AG09319 (cell line): ENCODE measurements around the gene CMTM5.
"Not testable (repeated sequence)": the region's sequence is repeated elsewhere in the genome, so short reads cannot be mapped to it uniquely, and the experiment has no call there.

Experiments
- DNase-seq: peaks from one replicate; pipeline ENCODE4 v3.0.0-alpha.2; 2010; ENCODE audit warnings: low read depth; ENCODE audit errors: extremely low read depth
- TF ChIP-seq, protein P1 (sequence below): IDR thresholded peaks from 2 replicates; pipeline ENCODE4 v1.5.1; 2011; ENCODE audit warnings: low read depth, mild to moderate bottlenecking, inconsistent platforms, low read length, moderate library complexity

CMTM5 gene

DNA sequence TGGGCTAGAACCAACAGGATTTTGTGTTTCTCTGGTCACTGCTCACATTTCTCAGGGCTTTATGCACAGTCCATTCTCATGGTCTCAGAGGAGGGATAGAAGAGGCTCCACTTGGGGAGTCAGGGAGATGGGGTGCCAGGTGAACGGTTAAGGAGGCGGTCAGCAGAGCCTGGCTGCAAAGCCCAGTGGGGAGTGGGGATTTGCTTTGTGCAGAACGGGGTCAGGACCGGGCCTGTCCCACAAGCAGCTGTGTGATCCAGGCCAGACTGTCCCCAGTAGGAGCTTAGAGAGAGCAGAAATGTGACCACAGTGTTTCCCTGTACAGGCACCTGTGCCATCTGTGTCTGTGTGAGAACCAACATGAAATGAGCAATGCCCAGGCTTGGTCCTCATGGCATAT, 4.1 kb downstream of the CMTM5 start:
- TF ChIP-seq, protein P1, sequence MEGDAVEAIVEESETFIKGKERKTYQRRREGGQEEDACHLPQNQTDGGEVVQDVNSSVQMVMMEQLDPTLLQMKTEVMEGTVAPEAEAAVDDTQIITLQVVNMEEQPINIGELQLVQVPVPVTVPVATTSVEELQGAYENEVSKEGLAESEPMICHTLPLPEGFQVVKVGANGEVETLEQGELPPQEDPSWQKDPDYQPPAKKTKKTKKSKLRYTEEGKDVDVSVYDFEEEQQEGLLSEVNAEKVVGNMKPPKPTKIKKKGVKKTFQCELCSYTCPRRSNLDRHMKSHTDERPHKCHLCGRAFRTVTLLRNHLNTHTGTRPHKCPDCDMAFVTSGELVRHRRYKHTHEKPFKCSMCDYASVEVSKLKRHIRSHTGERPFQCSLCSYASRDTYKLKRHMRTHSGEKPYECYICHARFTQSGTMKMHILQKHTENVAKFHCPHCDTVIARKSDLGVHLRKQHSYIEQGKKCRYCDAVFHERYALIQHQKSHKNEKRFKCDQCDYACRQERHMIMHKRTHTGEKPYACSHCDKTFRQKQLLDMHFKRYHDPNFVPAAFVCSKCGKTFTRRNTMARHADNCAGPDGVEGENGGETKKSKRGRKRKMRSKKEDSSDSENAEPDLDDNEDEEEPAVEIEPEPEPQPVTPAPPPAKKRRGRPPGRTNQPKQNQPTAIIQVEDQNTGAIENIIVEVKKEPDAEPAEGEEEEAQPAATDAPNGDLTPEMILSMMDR: no peak

DNA sequence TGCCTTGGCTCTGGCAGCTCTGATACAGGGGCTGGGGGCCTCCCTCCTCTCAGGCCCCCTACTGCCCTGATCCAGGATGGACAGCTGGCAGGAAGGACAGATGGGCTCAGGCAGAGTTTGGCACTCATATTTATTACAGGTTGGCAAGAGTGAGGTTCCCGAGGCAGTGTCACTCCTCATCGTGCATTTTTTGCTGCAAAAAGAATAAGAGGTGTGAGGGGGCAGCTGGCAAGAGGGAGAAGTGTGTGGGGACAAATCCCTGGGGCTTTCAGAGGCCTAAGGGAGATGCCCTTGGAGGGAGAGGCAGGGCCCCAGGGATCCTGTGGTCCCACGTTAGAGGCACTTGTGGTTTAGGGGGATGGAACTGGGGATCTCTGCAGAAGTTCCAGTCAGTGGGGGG, 5.0 kb downstream of the CMTM5 start:
- DNase-seq: no peak
- TF ChIP-seq, protein P1: no peak

More for the DNA sequence above, 4.1 kb downstream of the CMTM5 start:
- no peak for DNase-seq

DNA sequence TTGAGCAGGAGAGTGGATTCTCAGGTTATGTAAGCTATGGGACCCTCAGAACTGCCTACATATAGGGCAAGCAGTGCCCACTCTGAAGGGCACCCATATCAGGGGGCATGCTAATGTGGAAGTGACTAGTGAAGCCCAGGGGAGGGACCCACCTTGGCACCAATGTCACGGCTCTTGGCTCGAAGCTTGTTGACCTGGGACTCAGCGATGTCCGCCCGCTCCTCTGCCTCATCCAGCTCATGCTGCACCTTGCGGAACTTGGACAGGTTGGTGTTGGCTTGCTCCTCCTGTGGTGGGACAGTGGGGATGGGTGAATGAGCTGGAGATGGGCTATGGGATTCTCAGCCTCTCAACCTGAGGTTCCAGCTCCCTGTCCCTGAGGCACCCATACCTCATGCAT, 5.4 kb downstream of the CMTM5 start:
- TF ChIP-seq, protein P1: no peak
- no peak for DNase-seq

DNA sequence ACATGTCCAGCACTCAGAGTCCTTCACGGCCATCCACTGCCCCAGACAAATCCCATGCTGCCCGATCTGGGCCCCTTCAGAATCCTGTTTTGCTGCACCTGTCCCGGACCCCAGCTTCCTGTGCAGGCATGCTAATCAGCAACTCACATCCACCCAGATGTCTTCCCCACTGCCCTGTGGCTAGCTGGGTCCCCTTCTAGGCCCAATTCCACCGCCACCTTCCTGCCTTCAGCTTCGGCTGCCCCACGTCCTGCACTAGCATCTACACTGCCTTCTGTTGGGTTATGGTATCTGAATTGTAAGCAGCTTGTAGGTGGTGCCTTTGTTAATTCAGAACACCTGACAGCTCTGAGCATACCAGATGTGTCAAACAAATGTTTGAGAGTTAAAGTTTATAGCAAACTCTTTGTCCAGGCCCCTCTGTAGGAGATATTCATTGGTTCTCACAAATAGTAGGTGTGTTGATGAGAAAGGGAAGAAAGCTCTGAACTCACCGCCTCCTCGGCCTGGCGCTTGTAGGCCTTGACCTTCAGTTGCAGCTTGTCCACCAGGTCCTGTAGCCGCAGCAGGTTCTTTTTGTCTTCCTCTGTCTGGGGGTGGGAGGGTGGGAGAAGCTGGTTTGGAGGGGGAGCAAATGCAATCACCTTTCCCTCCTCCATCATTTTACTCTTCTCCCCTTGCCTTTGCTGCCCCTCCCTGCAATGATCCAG, 6.0 kb downstream of the CMTM5 start:
- DNase-seq: no peak
- TF ChIP-seq, protein P1: no peak

DNA sequence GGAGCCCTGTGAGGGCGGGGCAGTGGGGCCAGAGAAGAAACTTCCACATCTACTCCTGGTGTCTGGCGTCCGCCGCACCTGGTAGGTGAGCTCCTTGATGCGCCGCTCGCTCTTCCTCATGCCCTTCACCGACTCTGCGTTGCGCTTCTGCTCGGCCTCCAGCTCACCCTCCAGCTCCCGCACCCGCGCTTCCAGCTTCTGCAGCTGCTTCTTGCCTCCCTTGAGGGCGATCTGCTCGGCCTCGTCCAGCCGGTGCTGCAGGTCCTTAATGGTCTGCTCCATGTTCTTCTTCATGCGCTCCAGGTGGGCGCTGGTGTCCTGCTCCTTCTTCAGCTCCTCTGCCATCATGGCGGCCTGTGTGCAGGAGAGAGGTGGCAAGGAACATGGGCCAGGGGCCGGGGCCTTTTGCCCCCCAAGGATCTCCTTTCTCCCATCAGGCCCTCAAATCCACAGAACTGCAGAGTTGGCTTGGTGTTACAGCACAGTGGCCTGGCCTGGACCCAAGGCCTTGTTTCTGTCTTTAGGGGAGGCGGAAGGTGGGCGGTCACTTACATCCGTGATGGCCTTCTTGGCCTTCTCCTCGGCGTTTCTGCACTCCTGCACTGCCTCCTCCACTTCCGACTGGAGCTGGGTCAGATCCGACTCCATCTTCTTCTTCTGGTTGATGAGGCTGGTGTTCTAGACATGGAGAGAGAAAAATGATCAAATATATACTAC, 7.7 kb downstream of the CMTM5 start:
- DNase-seq: no peak
- TF ChIP-seq, protein P1: no peak

DNA sequence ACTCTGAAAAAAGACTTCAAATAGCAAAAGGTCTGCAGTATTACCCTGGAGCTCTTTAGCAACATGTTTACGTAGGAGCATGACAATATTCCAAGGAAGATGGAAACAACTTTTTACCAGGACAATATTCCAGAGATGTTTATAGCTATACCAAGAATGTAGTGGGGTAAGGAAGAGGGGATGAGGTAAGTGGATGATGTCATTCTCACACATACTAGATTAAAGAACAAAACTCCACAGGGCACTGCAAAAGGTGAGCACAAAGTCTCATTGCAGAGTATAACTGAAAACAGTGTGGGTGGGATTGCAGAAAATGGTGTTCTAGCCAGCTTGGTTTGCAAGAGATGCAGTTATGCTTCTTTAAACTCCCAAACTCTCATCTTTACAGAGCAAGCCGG, 8.4 kb downstream of the CMTM5 start:
- TF ChIP-seq, protein P1: no peak
- no peak for DNase-seq

DNA sequence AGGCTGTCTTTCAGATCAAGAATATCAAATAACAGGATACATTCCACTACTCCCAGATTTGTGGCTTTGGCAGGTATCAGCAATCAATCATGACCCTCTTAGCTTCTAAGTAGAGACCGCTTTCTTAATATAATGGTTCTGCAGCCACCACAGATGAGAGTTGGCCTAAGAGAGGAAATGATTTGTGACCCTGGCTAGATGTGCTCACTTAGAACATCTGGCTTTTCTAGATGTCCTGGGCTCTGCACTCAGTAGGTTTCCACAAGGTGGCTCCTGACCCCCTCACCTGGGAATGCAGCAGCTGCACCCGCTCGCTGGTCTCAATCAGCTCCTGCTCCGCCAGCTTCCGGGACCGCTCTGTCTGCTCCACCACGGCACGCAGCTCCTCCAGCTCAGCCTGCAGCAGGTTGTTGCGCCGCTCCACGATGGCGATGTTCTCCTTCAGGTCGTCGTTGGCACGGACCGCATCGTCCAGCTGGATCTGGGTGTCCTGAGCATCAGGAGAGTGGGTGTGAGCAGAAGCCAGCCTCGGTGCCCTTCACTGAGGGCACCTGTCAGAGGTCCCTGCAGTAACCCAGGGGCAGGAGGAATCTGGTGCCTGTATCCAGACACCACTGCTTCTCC, 8.9 kb downstream of the CMTM5 start:
- TF ChIP-seq, protein P1: no peak
- DNase-seq: no peak

DNA sequence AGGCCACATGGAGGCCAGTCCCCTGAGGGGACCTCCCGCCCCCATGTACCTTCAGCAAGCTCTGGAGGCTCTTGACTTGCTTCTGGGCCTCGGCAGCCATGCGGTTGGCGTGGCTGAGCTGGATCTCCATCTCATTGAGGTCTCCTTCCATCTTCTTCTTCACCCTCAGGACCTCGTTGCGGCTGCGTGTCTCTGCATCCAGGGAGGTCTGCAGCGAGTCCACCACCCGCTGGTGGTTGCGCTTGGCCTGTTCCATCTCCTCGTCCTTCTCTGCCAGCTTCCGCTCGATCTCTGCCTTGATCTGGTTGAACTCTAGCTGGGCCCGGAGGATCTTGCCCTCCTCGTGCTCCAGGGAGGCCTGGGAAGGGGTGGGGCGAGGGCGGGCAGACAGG, 9.4 kb downstream of the CMTM5 start:
- not testable (repeated sequence) for DNase-seq
